Panc1 (cell line): ENCODE measurements around the gene INTS2. TPM values are rescaled to one million over a fixed set of nuclear protein-coding genes. Genes with fewer than 3 reads are reported as not detected.

Experiments used
- ATAC-seq: fragments of 200-7000 bp; cut with Tn5 transposase; 2 replicates; pipeline ENCODE4 v1.9.1; 2020; ENCODE audit warnings: mild to moderate bottlenecking, moderate library complexity
- BruUV-seq: library from RNA; stranded (reverse); fragments of 400-500 nt; replicated peaks from 2 replicates; lab custom pipeline; 2021; lab: Mats Ljungman, UMichigan
- CTCF ChIA-PET: fragments of 300-600 bp; sonication (Branson Sonifier 250); formaldehyde crosslinking; loops from one replicate; lab custom pipeline; 2022; ENCODE audit warnings: antibody characterized with exemption; lab: Charles Lee
- POLR2A ChIA-PET: fragments of 300-600 bp; sonication (Branson Sonifier 250); formaldehyde crosslinking; loops from one replicate; lab custom pipeline; 2022; ENCODE audit warnings: antibody characterized with exemption; lab: Charles Lee
- DNase-seq: peaks from one replicate; pipeline ENCODE4 v3.0.0-alpha.2; 2010; ENCODE audit warnings: low read depth, low spot score
- H3K27ac ChIP-seq: 2 replicates; pipeline ENCODE4 v1.5.1; 2011; ENCODE audit warnings: mild to moderate bottlenecking, low read length, inconsistent platforms
- H3K27me3 ChIP-seq: fragments of 200-500 bp; sonication (Bioruptor generic); 2 replicates; pipeline ENCODE4 v1.6.0; 2014; ENCODE audit warnings: low read length, inconsistent platforms; ENCODE audit not compliant: control insufficient read depth, insufficient read depth
- H3K36me3 ChIP-seq: fragments of 200-500 bp; sonication (Bioruptor generic); 2 replicates; pipeline ENCODE4 v1.5.1; 2014; ENCODE audit warnings: inconsistent platforms, mild to moderate bottlenecking, low read length, moderate library complexity; ENCODE audit not compliant: control insufficient read depth, insufficient read depth
- H3K4me1 ChIP-seq: 2 replicates; pipeline ENCODE4 v1.5.1; 2011; ENCODE audit warnings: inconsistent platforms, mild to moderate bottlenecking, low read length, moderate library complexity; ENCODE audit not compliant: control insufficient read depth, insufficient read depth
- H3K4me3 ChIP-seq, 2 experiments: 2 replicates each; pipeline ENCODE4 v1.5.1; 2011 to 2012; ENCODE audit warnings: low read depth in 2 of 2, low read length in 2 of 2, mild to moderate bottlenecking in 2 of 2, inconsistent platforms in 1 of 2, moderate library complexity in 1 of 2
- H3K9me3 ChIP-seq: fragments of 200-500 bp; sonication (Bioruptor generic); 2 replicates; pipeline ENCODE4 v1.5.1; 2014; ENCODE audit warnings: low read depth, mild to moderate bottlenecking, inconsistent platforms, low read length, moderate library complexity; ENCODE audit not compliant: control insufficient read depth, insufficient read depth
- CTCF ChIP-seq: fragments of 450-650 bp; IDR thresholded peaks from 2 replicates; pipeline ENCODE4 v1.5.1; 2017; ENCODE audit warnings: mild to moderate bottlenecking
- POLR2AphosphoS5 ChIP-seq: IDR thresholded peaks from 2 replicates; pipeline ENCODE4 v1.6.1; 2012; ENCODE audit warnings: mild to moderate bottlenecking, low read depth, low read length, moderate library complexity
- REST ChIP-seq, 2 experiments: IDR thresholded peaks; 2 replicates each; pipeline ENCODE4 v1.6.1; 2011 to 2012; ENCODE audit warnings: low read depth in 2 of 2, control low read depth in 1 of 2, low read length in 1 of 2, mild to moderate bottlenecking in 1 of 2, moderate library complexity in 1 of 2; ENCODE audit not compliant: insufficient read depth in 1 of 2
- SIN3A ChIP-seq: IDR thresholded peaks from 2 replicates; pipeline ENCODE4 v1.6.1; 2012; ENCODE audit warnings: low read depth, mild to moderate bottlenecking, low read length, moderate library complexity, borderline replicate concordance; ENCODE audit not compliant: insufficient read depth
- TCF7L2 ChIP-seq: IDR thresholded peaks from 2 replicates; pipeline ENCODE4 v1.6.1; 2011; ENCODE audit warnings: mild to moderate bottlenecking, low read depth, low read length, inconsistent platforms
- in situ Hi-C: cut with HindIII; loops from 2 replicates; pipeline ENCODE4 v1.10.0; 2016; ENCODE audit warnings: low sequenced_read_pairs, low pct_unique_long_range_greater_than_20kb
- intact Hi-C: fragments of 100-400 bp; cut with micrococcal nuclease; formaldehyde crosslinking; loops from one replicate; pipeline ENCODE4 v1.10.0; 2022; ENCODE audit not compliant: unreplicated experiment
- total RNA-seq: library from RNA; stranded (reverse); gene quantifications from one replicate; pipeline ENCODE4 v1.2.1, GENCODE V29; 2021; ENCODE audit not compliant: unreplicated experiment

INTS2 gene
- total RNA-seq, 1 experiment from 2014 or later = 32.5 TPM

GRCh38 chr17:61878984-61879612, 48.7 kb downstream of the INTS2 start:
- DNase-seq (no peak), ATAC-seq (no peak)
- POLR2A ChIA-PET = no interaction called here
- intact Hi-C loops (no loop called here), in situ Hi-C loops (no loop called here)
- Histone ChIP-seq H3K36me3 (peaks cover 7% of the 10 kb centered on the region; the same call in 1 of the 2 replicates), H3K27me3 (no peaks in the 10 kb centered on the region), H3K4me1 (no peaks in the 10 kb centered on the region), H3K4me3 (no peak overlapping the region), H3K9me3 (no peaks in the 10 kb centered on the region), H3K27ac (no peak overlapping the region)
- CTCF ChIA-PET = interaction anchor here (0.6 kb wide), 1 partner anchor 16 kb away, joined by 6 read pairs; the partner anchor contains the start of gene BRIP1
- no TSS peak for BruUV-seq
- TF ChIP-seq SIN3A (no peak), REST (IDR thresholded peaks at IDR 0.05; ENCODE audit: insufficient read depth in 1 of 2, low read depth in 2 of 2, low read length in 1 of 2) (no peak), TCF7L2 (no peak), POLR2AphosphoS5 (no peak), CTCF (no peak)

- no peaks in the 10 kb centered on the region for H3K4me1 ChIP-seq
- CTCF ChIA-PET = interaction anchor here (0.6 kb wide), 1 partner anchor 15 kb away, joined by 6 read pairs; the partner anchor contains the start of gene BRIP1
- peaks cover 10% of the 10 kb centered on the region for H3K36me3 ChIP-seq
These were observed 49.3 kb downstream of the INTS2 start for GRCh38 chr17:61878520-61878919.

More at GRCh38 chr17:61878520-61878919, 49.3 kb downstream of the INTS2 start:
- no peak for TF ChIP-seq SIN3A
- TF ChIP-seq REST (IDR thresholded peaks at IDR 0.05; ENCODE audit: insufficient read depth in 1 of 2, low read depth in 2 of 2, low read length in 1 of 2) = no peak
- TF ChIP-seq POLR2AphosphoS5 = no peak
- TF ChIP-seq TCF7L2 = no peak
- TF ChIP-seq CTCF = no peak
- Histone ChIP-seq H3K27ac (no peak overlapping the region), H3K4me3 (no peak overlapping the region), H3K27me3 (no peaks in the 10 kb centered on the region), H3K9me3 (no peaks in the 10 kb centered on the region)
- POLR2A ChIA-PET = no interaction called here
- no TSS peak for BruUV-seq
- DNase-seq = no peak
- in situ Hi-C loops (no loop called here), intact Hi-C loops (no loop called here)
- no peak for ATAC-seq
